ENCODE data around the gene HNRNPH1. TPM values are rescaled to one million over a fixed set of nuclear protein-coding genes. Genes with fewer than 3 reads are reported as not detected.

The HNRNPH1 gene
- total RNA-seq, 4 donors from 2014 or later, result 447 to 493 (median 473) TPM

DNA sequence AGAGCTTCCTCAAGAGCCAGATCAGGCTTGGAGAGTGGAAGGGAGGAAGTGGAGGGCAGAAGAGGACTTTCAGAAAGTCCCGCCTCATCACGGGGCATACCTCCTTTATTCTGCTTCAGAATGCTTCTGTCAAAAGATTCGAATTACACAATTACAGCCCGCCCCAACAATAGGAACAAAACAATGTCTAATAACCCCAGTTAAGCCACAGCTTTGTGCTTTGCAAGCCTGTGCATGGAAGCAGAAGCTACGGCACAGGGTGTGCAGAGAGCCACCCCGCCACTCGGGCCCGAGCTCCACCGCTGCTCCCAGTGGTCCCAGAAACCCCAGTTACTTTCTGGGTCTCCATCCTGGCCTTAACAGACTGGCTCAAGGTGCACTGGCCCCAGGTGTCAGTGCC, 23.5 kb downstream of the HNRNPH1 start:
- TF ChIP-seq CTCF (IDR thresholded peaks at IDR 0.05; ENCODE audit: low read depth), result no peak

- no peak for TF ChIP-seq CTCF (IDR thresholded peaks at IDR 0.05; ENCODE audit: low read depth)
These were observed 23.9 kb downstream of the HNRNPH1 start for GRCh38 chr5:179599566-179599965.

GRCh38 chr5:179599100-179599499, 24.4 kb downstream of the HNRNPH1 start:
- no peak for TF ChIP-seq CTCF (IDR thresholded peaks at IDR 0.05; ENCODE audit: low read depth)

- no peak for TF ChIP-seq CTCF (IDR thresholded peaks at IDR 0.05; ENCODE audit: low read depth)
These were observed 27.1 kb downstream of the HNRNPH1 start for GRCh38 chr5:179596421-179596820.

DNA sequence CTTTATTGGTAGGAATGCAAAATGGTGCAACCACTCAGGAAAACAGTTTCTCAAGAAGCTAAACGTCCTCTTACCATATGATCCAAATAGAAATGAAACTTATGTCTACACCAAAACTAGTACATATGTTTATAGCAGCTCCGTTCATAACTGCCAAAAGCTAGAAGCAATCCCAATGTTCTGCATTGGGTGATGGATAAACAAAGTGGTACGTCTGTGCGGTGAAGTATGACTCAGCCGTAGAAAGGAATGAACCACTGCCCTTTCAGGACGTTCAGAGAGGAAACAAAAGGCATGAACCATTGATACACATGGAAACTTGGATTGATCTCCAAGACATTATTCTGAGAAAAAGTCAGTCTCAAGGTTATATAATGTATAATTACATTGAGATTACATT, 27.6 kb downstream of the HNRNPH1 start:
- TF ChIP-seq CTCF (IDR thresholded peaks at IDR 0.05; ENCODE audit: low read depth), result no peak

- no peak for TF ChIP-seq CTCF (IDR thresholded peaks at IDR 0.05; ENCODE audit: low read depth)
These were observed 35.3 kb downstream of the HNRNPH1 start for GRCh38 chr5:179588166-179588565.

- no peak for TF ChIP-seq CTCF (IDR thresholded peaks at IDR 0.05; ENCODE audit: low read depth)
These were observed 37.5 kb downstream of the HNRNPH1 start for GRCh38 chr5:179585941-179586401.
